ENCODE measurements around the gene HDLBP.

DNA sequence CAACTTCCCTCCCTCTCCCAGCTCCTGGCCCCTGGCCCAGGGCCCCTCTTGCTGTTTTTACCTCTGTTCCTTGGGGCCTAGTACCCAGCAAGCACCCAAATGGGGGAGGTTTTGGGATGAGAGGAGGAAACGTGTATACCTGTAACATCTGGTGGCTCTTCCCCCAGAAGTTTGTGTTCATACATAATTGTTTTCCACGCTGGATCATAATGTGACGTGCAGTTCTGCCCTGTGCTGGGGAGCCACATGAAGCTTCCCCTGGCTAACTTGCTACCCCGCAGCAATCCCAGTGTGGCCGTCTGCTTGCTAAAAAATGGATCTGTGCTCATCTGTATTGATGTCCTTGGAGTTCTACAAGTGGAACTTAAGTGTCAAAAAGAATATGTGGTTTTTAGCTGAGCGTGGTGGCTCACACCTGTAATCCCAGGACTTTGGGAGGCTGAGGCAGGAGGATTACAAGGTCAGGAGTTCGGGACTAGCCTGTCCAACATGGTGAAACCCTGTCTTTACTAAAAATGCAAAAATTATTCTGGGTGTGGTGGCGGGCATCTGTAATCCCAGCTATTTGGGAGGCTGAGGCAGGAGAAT, 90.5 kb downstream of the HDLBP start:
- TF ChIP-seq, protein P1, sequence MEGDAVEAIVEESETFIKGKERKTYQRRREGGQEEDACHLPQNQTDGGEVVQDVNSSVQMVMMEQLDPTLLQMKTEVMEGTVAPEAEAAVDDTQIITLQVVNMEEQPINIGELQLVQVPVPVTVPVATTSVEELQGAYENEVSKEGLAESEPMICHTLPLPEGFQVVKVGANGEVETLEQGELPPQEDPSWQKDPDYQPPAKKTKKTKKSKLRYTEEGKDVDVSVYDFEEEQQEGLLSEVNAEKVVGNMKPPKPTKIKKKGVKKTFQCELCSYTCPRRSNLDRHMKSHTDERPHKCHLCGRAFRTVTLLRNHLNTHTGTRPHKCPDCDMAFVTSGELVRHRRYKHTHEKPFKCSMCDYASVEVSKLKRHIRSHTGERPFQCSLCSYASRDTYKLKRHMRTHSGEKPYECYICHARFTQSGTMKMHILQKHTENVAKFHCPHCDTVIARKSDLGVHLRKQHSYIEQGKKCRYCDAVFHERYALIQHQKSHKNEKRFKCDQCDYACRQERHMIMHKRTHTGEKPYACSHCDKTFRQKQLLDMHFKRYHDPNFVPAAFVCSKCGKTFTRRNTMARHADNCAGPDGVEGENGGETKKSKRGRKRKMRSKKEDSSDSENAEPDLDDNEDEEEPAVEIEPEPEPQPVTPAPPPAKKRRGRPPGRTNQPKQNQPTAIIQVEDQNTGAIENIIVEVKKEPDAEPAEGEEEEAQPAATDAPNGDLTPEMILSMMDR (conservative IDR thresholded peaks at IDR 0.05; ENCODE audit: low read depth in 2 of 2) = no peak
- TF ChIP-seq POLR2AphosphoS5 (IDR thresholded peaks at IDR 0.05; ENCODE audit: low read depth) (no peak), JUNB (IDR thresholded peaks at IDR 0.05; ENCODE audit: unreplicated experiment) (no peak), EZH2phosphoT487 (IDR thresholded peaks at IDR 0.05; ENCODE audit: unreplicated experiment) (no peak)
